HG02759 (cell line): Measurements from ENCODE around the gene CD36.
"Not testable (repeated sequence)": the region's sequence is repeated elsewhere in the genome, so short reads cannot be mapped to it uniquely, and the experiment has no call there.

Experiments used
- ATAC-seq: cut with Tn5 transposase; IDR thresholded peaks from one replicate; pipeline ENCODE4 v1.9.1; 2021; ENCODE audit warnings: mild to moderate bottlenecking, moderate library complexity; ENCODE audit not compliant: unreplicated experiment

CD36 gene

DNA sequence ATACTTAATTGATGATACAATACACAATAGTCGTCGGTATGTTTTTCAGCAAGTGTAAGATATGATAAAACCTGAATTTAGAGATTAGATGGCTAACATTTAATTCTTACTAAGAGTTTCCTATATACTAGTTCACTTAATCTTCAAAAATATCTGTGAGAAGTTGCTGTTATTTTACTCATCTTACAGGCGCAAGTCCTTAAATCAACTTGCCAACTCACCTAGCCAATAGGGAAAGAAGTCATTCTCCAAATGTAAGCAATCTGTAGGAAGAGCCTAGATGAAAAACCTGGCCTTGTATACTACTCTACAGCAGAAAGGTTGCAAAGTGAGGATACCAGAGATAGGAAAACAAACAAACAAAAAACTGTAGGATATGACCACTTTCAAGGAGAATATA lies 10.6 kb downstream of the CD36 start:
- no peak for ATAC-seq

DNA sequence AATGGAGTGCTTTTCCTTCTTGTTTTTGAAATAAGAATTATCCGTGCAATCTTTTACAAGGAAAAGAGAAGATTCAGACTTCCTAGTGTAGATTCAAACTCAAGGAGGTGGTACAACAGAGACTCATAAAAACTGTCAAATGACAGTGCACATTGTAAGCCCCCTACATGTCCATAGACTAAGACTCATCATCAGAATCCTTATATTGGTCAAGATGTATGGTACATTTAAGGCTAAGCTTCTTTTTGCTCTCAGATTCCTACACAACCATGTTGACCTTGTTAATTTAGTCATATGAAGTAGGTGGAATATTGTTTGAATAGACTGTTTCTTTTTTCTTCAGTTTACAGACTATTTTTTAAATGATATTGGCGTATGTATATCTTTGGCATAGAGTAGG lies 11.6 kb downstream of the CD36 start:
- ATAC-seq = no peak

DNA sequence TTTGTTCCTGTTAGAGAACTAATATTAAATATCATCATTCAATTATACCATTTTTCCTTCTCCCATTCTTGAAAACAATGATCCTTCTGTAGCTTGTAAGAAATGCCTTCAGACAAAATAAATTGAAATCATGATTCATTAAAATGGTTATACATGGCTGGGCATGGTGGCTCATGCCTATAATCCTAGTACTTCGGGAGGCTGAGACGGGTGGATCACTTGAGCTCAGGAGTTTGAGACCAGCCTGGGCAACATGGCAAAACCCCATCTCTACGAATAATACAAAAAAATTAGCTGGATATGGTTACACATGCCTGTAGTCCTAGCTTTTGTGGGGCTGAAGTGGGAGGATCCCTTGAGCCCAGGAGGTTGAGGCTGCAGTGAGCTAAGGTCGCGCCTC lies 13.0 kb downstream of the CD36 start:
- ATAC-seq = no peak

DNA sequence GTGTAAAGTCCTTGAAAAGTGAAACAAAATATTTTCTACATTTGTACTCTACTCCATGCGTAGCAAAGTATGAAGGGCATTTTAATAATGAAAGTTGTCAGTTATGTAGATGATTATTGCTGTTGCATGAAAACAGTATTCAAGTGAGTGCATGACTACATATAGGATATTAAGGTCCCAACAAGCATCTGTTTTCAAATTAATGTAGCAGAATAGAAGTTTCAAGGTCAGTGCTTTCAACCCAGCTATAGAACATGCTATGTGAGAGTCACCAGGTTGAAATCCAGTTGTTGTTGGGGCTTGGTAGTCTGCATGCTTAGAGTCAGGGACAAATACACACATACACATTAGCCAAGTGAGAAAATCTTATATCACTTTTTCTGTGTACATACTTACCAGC lies 14.8 kb downstream of the CD36 start:
- ATAC-seq = no peak

DNA sequence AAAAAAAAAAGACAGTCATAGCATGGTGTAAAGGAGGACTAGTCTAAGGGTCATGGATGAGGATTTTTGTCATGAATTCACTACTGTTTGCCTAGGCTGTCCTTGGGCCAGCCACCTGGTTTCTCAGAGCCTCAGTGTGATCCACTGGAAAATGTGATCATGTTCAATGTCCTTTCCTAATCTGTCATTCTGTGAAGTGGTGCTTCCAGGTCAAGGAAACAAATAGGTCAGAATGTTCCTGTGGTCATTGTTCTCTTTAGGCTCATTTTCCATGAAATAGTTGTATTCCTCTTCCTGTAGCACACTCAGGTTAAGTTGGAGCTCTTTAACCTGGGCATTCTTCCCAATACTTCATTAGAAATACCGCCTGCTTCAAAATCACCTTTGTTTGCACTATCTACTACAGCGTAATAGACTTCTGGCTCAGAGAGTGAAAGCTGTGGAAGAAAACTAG lies 16.5 kb downstream of the CD36 start:
- no peak for ATAC-seq

DNA sequence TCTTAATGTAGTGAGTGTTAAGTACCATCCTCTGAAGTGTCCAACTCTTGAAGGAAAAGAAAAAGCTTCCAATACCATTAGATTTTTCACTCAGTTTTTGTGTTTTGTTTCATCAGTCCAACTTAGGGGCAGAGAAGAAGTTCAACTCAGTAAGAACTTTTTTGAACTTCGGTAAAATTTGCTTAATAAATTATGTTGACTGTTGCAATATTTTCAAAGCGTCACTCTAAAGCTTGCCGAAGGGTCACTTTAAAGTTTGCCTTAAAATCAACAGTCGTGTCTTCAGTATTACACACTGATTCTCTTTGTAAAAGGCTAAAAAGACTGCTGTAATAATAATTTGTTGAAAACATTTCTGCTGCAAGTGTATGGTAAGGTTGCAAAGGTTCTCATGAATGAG lies 17.6 kb downstream of the CD36 start:
- ATAC-seq = no peak

DNA sequence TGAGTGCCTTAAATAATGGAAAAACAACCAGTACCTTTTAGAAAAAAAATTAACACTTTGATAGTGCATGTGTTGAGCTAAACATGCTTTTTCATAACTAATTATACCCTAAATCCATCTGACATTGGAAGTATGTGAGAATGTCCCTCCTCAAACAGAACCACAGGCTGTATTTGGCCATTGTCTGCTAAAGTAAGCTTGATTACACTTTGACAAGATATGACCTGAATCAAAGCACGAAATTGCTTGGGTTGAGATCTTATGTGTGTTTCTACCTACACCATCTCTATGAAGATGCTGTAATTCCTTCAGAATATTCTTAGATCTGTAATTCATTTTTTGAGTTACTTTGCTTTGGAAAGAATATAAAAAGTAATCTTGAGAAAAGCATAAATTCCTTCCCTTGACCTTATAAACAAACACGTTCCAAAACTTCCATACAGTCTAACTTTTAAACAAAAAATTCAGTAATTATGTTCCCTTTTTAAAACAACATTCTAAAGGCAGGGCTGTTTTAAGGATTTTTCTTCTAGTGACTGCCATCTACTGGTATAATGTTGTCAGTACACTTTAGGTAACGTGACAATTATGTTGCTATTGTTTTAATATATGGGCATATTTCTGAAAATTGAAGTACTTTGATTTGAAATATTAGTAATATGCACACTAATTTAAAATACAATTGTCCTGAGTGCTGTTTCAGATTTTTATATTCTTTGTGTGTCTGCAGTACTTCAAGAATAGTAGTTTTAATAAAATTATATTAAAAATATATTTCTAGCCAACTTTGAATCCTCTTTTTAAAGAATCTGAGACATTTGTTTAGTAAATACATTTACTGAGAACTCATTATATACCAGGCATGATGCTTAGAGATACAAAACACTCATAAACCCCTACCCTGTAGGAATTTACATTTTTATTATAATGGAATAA lies 20.9 kb downstream of the CD36 start:
- ATAC-seq = no peak

DNA sequence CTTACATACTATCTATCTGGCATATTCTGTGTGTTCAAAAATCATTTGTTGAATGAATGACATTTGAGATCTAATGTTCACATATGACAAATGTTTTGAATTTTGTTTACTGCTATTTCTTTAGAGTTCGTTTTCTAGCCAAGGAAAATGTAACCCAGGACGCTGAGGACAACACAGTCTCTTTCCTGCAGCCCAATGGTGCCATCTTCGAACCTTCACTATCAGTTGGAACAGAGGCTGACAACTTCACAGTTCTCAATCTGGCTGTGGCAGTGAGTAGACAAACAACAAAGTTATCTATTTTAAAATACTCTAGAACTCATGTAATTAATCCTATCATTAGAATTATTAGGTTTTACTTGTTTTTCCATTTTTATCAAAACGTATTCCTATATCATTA lies 22.5 kb downstream of the CD36 start:
- ATAC-seq = no peak

DNA sequence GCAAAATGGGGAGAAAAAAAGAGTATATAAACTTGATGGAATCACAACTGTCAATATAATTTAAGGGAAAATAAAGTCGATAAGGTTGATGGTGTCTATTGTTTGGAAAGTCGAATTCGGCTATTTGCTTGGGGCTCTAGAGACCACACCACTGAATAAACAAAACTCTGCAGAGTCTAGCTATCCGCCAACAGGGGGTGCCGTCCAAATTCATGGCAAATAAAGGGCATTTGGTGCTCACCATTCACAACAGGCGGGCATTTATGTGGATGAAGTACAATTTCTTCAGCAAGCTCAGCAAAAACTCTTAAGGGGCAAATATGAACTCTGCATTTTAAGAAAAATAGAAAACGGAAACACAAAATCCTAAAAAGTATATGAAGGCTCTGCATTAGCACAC lies 23.3 kb downstream of the CD36 start:
- no peak for ATAC-seq

DNA sequence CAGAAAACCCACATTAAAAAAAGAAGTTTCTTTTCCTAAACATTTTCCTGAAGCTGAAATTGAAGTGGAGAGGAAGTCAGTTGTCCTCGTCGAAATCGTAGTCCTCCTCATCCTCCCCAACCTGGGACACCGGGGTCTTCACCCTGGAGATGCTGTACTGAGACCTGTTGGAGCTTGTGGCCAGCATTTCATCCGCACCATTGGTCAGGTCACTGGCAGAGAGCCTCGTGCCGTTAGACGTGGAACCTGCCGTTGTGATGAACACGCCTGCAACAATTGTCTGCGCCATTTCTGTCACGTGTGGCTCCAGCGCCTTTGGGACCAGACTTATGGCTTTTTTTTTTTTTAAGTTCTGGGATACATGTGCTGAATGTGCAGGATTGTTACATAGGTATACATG lies 23.8 kb downstream of the CD36 start:
- no peak for ATAC-seq

DNA sequence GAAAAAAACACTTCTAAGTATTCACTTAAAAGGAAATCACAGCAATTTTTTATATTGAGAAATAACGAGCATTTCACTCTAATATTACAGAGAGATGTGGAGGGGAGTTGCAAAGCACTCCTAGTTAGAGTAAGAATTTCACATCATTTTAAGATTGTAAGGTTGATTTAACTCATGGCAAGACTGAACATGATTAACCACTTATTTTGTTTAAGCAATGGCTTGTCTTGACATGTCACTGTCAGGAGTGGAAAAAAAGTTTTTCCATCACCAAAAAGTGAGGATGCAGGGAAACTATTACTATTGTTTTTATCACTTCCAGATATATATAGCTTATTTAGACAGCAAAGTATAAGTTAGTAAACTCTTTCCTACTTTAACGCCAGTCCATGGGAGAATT lies 27.1 kb downstream of the CD36 start:
- no peak for ATAC-seq

DNA sequence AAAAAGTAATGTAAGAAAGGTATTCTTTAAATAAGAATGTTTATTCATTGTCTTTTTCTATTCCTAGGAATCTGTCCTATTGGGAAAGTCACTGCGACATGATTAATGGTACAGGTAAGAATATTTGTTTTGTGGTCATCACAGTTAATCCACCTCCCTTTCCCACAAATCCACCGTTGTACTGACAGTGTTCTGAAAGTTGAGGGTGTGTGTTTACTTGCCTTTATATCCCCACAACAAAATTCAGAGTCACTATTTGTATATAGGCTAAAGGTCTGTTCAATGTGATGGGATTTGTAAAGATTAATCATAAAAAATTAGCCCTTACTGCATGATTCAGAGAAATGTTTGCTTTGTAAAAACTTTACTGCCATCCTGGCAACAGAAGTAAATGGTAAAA lies 27.9 kb downstream of the CD36 start:
- ATAC-seq = no peak

DNA sequence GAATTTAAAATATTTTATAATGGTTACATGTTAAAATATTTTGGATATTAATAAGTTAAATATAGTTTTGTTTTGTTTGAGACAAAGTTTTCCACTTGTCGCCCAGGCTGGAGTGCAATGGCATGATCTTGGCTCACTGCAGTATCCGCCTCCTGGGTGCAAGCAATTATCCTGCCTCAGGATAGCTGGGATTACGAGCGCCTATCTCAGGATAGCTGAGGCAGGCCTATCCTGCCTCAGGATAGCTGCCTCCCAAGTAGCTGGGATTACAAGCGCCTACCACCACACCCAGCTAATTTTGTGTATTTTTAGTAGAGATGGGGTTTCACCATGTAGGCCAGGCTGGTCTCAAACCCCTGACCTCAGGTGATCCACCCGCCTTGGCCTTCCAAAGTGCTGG lies 30.9 kb downstream of the CD36 start:
- ATAC-seq = not testable (repeated sequence)

DNA sequence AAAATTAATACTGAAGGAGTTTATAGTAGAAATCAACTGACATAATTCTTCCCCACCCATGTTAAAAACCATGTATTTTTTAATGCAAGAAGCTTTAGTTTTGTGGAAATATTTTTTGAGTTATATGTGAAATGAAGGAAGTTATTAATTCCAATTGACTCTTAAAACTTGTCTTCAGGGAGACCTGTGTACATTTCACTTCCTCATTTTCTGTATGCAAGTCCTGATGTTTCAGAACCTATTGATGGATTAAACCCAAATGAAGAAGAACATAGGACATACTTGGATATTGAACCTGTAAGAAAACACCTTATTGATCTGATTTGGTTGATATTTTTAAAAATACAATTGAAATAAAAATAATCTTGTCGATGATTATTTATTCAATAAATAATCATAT lies 33.3 kb downstream of the CD36 start:
- ATAC-seq = no peak

DNA sequence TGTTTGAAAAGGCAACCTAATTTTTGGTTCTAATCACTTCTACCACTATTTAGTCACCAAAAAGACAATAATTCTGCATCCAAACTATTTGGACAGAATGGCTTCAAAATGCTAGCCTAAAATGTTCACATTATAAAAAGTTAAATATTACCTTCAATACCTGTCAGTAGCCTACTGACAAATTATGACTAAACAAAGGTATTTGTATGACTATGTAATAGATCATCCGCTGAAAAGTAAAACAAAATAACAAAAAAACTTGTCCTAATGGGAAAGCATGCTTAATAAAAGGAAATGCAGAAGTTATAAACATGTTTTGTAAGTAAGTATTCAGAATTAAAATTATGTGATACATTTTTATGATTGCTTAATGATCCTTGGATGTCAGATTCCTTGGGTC lies 36.6 kb downstream of the CD36 start:
- ATAC-seq = no peak

DNA sequence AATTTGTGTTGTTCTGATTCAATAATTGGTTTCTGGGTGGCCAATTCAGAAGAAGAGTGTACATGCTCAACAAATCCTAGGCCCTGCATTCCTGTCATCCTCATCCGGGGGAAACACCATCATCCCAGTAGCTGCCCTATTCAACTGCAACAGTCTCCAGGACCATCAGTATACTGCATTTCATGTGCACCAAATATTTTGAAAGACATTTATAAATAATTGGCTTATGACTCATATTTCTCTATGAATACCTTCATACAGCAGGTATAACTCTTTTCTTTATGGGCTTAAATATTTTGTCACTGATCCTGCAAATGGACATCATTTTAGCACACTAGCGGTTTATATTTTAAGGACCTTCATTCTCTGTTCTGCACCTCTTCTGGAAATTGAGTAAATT lies 38.0 kb downstream of the CD36 start:
- no peak for ATAC-seq

DNA sequence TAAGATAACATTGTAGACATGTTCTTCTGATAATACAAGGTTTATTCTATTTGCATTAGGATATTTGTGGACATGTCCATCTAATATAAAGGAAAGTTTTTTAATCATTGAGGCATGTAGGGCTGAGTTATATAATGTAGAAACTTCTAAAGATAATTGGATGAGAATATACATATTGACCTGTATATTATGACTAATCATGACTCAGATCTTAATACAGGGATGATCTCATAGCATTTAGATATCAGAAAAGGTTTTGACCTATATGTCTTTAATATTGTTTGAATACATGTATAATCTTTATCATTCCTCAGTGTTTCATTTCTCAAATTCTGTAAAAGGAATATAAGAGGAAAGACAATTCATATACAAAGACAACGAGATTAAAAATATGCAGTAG lies 39.2 kb downstream of the CD36 start:
- no peak for ATAC-seq

DNA sequence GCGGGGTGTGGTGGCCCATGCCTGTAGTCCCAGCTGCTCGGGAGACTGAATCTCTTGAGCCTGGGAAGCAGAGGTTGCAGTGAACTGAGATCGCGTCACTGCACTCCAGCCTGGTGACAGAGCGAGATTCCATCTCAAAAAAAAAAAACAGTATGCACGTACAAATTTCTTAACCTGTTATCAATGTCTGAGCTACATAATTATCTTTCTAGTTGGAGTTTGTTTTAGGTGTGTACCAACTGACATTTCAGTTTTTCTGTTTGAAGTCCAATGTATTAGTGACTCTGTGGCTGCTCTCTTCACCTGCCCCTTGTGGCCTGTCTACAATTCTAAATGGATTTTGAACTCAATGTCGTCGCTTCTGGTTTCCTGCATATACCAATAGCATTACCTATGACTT lies 40.3 kb downstream of the CD36 start:
- no peak for ATAC-seq

DNA sequence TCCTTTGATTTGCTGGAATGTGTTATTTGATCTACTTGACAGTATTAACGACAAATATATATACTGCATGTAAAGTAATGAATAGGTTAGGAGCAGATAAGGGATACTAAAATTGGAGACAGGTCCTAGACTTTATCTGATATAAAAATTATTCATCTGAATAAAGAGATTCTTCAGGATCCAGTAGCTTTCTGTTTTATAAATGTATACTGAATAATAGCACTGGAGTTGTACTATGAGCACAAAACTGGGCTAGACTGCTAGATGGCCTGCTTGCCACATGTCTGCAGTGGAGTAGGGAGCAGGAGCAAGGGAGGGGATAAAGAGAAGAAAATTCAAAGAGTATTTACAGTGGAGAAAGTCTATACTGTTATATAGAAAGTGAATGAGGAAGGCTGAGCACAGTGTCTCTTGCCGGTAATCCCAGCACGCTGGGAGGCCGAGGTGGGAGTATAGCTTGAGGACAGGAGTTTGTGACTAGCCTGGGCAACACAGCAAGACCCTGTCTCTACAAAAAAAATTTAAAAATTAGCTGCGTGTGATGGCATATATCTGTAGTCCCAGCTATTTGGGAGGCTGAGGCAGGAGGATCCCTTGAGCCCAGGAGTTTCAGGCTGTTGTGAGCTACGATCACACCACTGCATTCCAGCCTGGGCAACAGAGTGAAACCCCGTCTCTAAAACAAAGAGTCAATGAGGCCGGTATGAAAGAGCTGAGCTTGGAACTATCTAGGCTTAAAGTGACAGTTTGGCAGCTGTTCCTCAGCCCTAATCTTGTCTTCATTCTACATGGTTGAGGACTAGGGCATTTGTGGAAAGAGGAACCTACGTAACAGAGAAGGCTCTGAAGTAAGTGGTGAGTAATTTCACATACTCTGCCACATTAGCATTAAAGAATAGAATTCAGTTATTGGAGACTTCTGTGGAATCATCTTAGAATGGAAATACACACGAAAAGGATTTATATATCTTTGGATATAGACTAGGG lies 41.8 kb downstream of the CD36 start:
- ATAC-seq = no peak

DNA sequence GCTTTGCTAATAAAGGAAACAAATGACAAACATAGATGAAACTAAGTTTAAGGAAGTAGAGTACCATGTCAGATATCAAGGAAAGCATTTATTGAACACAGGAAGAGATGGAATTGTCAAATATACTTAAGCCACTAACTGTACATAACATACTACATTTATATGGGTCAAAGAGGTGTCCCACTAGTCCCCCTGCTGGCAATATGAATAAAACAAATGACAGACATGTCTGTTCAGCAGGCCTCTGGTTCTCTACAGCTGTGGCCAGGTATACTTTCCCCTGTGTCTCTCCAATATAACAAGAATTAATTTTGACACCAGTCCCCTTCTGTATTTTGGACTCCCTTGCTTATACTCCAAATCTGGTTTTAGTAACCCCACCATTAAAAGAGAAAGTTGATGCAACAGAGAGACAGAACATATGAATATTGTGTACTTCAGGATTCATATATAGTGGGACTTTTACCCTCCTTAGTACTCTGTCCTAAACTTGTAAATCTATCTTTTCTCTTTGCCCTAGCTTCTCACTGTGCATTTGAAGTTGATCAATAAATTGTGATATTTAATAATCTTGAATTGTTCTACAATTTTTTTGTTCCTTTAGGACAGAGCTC lies 42.9 kb downstream of the CD36 start:
- peak; percentile 74 for ATAC-seq

DNA sequence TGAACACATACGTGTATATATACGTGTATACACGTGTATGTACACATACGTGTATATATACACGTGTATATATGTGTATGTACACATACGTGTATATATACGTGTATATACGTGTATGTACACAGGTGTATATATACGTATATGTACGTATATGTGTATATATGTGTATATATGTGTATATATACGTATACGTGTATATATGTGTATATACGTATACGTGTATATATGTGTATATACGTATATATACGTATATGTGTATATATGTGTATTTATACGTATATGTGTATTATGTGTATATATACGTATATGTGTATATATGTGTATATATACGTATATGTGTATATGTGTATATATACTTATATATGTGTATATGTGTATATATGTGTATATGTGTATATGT lies 44.3 kb downstream of the CD36 start:
- ATAC-seq = no peak
